ENCODE measurements around the gene AKIP1. TPM values are rescaled to one million over a fixed set of nuclear protein-coding genes. Genes with fewer than 3 reads are reported as not detected.
A peak's percentile ranks its signal among the peaks of the same experiment; 100 is the strongest.
"Not testable (repeated sequence)": the region's sequence is repeated elsewhere in the genome, so short reads cannot be mapped to it uniquely, and the experiment has no call there.

Gene AKIP1, protein sequence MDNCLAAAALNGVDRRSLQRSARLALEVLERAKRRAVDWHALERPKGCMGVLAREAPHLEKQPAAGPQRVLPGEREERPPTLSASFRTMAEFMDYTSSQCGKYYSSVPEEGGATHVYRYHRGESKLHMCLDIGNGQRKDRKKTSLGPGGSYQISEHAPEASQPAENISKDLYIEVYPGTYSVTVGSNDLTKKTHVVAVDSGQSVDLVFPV
- 64.6 and 129 TPM in 2 replicates for total RNA-seq (2014; rRNA removed; shearing (Covaris generic); ENCODE audit: low replicate concordance)

DNA sequence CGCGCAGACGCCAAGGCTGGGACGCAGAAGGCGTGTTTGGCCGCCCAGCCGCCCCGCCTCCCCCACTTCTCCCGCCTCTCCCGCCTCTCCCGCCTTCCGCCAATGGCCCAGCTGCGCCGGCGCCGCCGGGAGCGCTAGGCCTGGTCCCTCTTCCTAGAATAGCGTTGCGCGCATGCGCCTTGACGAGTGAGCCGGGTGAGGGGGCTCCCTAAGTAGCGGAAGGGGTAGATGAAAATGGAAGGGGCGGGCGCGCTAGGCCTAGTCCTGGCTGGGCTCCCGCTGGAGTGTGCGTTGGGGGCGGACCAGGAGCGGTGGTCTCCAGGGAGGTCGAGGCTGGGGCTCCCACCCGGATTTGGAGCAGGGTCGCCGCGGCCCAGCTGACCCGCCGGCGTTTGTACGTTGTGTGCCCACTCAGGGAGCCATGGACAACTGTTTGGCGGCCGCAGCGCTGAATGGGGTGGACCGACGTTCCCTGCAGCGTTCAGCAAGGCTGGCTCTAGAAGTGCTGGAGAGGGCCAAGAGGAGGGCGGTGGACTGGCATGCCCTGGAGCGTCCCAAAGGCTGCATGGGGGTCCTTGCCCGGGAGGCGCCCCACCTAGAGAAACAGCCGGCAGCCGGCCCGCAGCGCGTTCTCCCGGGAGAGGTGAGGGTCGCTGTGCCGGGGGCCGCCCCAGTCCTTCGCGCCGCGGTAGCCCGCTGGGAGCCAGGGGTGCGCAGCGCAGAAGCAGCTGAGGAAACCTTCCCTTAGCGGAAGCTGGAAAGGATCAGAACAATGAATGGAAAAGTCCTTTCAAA, at the start of gene AKIP1:
Gene AKIP1, plus strand, starts transcription at position 161 of the 795 bp plus-strand sequence. Its CDS starts 261 bp downstream, at position 422.
- Histone ChIP-seq H3K4me3 (peak within 1 kb of the TSS; percentile 73), H3K27me3 (no peaks in the 10 kb centered on the region)
- DNase-seq: peak; percentile 96

DNA sequence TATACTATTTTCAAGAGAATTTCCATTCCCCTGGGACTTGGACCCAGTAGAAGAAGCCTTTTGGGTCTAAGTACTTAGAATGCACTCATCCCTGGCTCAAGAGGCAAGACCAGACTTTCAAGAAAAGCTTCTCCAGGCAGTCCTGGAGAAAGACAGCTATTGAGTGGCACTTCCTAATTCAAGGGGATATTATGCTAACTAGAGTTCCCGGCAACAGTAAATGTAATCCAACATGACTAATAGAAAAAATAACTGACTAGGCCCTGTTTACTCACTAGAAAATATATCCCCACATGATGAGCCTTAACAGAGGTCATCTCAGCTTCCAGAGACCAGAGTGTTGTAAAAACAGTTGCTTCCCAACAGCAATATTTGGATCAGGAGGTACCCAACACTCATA, 47.2 kb upstream of the AKIP1 start:
- DNase-seq: no peak
- Histone ChIP-seq H3K4me3 (no peak overlapping the region), H3K36me3 (no peaks in the 10 kb centered on the region), H3K9me3 (no peaks in the 10 kb centered on the region), H3K27me3 (no peaks in the 10 kb centered on the region)

More for the DNA sequence above, at the start of gene AKIP1:
- peaks cover 22% of the 10 kb centered on the region for H3K36me3 ChIP-seq
- no peaks in the 10 kb centered on the region for H3K9me3 ChIP-seq

DNA sequence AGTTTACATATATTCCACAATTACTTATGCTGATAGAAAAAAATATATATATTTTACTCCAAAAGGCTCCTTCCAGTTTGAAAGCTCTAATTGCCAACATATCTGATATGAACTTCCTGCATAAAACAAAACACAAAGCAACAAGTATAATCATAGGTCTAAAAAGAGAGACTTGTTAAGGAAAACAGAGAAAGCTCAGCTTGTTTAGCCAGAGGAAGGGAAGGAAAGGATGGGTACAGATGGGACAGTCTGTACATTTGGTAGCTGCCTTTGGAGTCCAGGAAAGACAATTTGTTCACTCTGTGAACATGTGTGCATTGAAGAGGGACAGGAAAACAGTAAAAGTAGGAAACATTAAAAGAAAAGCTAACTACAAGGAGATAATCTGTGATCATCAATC, 45.7 kb upstream of the AKIP1 start:
- no peaks in the 10 kb centered on the region for H3K36me3 ChIP-seq
- no peaks in the 10 kb centered on the region for H3K27me3 ChIP-seq
- no peak overlapping the region for H3K4me3 ChIP-seq
- no peak for DNase-seq
- H3K9me3 ChIP-seq: no peaks in the 10 kb centered on the region

DNA sequence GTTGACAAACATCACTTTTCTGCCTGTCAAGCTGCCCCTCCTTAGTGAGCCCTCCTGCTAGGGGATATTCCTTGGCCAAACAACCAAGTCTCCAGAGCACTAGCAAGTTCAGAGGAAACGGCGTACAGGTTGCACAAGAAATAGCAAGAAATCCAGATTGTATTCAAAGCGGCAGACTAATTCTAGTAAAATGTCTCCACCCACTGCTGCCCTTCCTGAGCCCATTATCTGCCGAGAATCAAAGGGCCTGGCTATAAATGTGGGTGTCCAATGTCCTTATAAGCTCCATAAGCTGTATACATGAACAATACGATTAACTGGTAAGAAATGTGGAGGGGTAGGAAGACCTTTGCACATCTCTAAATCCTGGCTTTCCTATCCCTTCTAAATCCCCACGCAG, 44.0 kb upstream of the AKIP1 start:
- H3K27me3 ChIP-seq: no peaks in the 10 kb centered on the region
- no peaks in the 10 kb centered on the region for H3K9me3 ChIP-seq
- H3K4me3 ChIP-seq: no peak overlapping the region
- no peaks in the 10 kb centered on the region for H3K36me3 ChIP-seq
- DNase-seq: no peak

DNA sequence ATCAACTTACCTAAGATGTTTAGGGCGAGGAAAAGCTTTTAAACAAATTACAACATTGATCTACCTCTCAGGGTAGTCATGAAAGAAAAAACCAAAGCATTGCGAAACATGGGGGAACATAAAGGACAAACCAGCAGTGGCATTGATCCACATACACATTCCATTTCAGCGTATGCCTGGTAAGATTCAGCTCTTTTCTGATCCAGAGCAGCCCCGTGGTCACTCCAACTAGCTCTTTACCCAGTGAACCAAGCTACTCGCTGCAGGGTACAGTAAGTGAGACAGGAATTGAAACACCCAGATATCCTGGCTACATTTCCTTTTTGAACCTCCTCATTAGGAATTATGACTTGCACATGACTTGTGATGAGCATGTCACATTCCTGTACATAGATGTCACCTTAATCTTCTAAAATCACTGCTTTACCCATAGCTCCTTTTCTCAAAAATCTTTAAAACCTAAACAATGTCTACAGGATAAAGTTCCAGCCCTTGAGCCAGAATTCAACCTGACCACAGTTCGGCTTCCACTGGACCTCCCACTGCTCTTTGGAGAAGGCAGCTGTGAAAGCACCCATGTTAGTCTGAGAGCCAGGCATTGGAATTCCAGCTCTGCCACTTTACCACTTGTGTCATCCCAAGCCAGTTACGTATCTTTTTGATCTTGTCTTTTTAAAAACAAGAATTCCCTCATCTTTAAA, 42.9 kb upstream of the AKIP1 start:
- peak; percentile 31 for DNase-seq
- no peaks in the 10 kb centered on the region for H3K27me3 ChIP-seq
- H3K4me3 ChIP-seq: no peak overlapping the region
- no peaks in the 10 kb centered on the region for H3K36me3 ChIP-seq
- H3K9me3 ChIP-seq: no peaks in the 10 kb centered on the region

DNA sequence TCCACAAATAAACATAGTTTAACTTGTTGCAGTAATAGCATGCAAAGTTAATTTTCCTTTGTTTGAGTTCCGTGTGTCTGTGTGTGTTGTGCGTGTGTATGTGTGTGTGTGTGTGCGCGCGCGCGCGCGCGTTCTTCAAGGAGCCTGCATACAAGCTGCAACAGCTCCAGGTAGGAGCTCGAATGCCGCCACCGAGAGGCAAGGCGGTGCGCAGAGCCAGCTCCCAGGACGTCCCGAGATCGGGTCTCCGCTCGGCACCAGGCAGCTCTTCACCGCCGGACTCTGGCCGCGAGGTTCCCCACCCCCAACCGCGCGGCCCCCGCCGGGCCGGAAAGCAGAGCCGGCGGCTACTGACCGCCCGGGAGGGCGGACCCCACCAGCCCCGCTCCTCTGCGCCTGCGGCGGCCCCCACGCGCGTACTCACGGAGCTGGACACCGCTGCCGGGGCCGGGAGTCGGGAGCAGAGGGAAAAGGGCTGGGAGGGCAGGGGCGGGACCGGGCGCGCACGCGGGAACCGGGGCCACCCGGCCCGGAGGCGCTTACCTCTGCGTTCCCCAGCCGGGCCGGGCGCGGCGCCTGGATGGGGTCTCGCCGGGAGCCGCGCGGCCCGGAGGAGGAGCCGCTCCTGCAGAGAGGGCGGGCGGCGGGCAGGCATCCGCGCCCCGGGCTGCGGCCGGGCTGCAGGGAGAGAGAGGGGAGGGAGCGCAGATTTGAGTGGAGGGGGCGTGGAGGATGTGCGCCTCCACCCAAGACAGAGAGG, 40.4 kb upstream of the AKIP1 start:
- H3K36me3 ChIP-seq: no peaks in the 10 kb centered on the region
- peak; percentile 68 for DNase-seq
- no peaks in the 10 kb centered on the region for H3K27me3 ChIP-seq
- H3K9me3 ChIP-seq: no peaks in the 10 kb centered on the region
- peak overlapping the region; percentile 83 for H3K4me3 ChIP-seq

DNA sequence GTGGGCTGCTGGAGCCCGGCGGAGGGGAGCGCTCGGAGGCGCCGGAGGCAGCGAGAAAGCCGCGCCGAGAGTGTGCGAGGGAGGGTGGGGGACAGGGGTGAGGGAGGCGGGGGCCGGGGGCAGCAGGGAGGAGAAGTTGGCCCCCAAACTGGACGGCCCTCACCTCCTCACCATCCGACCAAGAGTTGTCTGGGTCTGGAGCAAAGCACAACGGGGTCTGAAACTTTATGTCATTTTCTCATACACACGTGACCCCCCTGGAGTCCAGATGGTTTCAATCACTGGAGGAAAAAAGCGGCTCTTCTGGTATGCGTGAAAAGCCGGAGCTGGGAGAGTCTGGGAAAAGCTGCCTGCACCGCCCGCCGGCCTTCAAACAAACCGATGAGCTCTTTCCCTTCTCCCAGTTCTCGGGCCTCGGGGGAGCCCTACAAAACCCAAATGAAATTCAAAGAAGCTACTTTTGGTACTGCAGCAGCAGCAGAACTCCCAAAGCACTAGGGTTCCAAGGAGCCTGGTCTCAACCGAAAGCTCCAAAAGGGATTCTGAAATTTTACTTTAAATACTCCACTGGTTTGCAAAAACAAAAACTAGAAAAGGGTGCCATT, 39.7 kb upstream of the AKIP1 start:
- peak; percentile 80 for DNase-seq
- Histone ChIP-seq H3K27me3 (no peaks in the 10 kb centered on the region), H3K4me3 (peak overlapping the region; percentile 83), H3K36me3 (no peaks in the 10 kb centered on the region), H3K9me3 (no peaks in the 10 kb centered on the region)

DNA sequence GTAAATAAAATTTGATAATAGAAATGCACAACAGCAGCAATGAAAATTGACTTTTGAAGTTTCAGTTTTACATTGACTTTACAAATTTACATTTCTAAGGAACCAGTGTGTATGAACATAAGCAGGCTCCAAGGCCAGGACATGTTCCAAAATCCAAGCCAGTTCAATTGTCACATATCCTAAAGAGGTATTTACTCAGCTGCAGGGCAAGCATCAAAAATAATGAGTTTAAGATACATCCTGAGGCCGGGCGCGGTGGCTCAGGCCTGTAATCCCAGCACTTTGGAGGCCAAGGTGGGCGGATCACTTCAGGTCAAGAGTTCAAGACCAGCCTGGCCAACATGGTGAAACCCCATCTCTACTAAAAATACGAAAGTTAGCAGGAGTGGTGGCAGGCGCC, 39.0 kb upstream of the AKIP1 start:
- Histone ChIP-seq H3K27me3 (no peaks in the 10 kb centered on the region), H3K4me3 (no peak overlapping the region; the same call in 1 of the 2 replicates), H3K36me3 (no peaks in the 10 kb centered on the region), H3K9me3 (no peaks in the 10 kb centered on the region)
- no peak for DNase-seq

DNA sequence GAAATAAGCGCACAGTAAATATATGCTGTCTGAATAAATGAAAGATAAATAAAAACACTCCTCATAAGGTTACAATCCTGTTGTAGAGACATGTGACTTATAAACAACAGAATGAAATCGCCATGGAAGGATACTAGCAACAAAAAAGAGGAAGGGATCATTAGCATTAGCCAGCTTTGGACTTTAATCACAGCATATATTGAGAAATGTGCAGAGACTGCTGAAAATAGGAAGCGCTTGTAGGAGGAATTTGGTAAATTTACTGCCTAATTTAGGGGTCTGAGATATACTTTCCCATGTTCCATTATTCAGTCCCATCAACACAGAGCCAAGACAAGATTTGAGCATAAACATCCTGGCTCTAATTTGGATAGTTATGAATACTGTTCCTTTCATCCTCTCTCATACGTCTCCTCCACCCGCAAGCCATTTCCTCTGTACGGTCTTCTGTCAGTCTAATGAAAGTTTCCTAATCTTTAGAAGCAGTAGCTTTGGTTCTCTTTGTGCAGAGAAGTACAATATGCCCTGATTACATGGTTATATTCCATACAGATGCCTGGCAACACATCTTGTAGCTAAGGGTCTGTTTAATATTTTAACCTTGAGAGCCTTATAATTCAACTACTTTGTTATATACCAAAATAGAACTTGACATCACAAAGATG, 37.1 kb upstream of the AKIP1 start:
- H3K4me3 ChIP-seq: no peak overlapping the region
- H3K9me3 ChIP-seq: no peaks in the 10 kb centered on the region
- DNase-seq: no peak
- no peaks in the 10 kb centered on the region for H3K27me3 ChIP-seq
- H3K36me3 ChIP-seq: no peaks in the 10 kb centered on the region

DNA sequence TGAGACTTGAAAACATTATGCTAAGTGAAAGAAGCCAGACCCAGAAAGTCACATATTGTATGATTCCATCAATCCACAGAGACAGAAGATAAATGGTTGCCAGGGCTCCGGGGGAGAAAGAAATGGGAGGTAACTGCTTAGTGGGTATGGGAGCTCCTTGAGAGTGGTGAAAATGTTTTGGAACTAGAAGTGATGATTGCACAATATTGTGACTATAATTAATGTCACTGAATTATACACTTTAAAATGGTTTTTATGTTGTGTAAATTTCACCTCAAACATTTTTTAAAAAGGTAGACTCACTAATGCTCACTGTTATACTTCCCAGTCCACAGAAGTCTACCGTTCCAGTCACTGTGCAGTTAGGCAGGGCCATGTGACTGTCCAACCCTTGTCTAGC, 32.2 kb upstream of the AKIP1 start:
- Histone ChIP-seq H3K27me3 (no peaks in the 10 kb centered on the region), H3K9me3 (no peaks in the 10 kb centered on the region), H3K36me3 (no peaks in the 10 kb centered on the region), H3K4me3 (no peak overlapping the region)
- DNase-seq: no peak

DNA sequence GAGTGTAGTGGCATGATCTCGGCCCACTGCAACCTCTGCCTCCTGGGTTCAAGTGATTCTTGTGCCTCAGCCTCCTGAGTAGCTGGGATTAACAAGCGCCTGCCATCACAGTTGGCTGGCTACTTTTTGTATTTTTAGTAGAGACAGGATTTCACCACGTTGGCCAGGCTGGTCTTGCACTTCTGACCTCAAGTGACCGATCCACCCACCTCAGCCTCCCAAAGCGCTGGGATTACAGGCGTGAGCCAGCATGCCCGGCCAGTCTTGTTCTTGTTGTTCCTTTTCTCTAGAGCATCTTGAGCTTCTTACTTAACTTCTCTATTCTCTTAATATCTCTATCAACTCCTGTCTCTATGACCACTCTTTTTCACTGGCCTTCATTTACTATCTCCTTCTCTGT, 29.4 kb upstream of the AKIP1 start:
- H3K27me3 ChIP-seq, H3K9me3 ChIP-seq, DNase-seq, H3K36me3 ChIP-seq, H3K4me3 ChIP-seq: not testable (repeated sequence)

DNA sequence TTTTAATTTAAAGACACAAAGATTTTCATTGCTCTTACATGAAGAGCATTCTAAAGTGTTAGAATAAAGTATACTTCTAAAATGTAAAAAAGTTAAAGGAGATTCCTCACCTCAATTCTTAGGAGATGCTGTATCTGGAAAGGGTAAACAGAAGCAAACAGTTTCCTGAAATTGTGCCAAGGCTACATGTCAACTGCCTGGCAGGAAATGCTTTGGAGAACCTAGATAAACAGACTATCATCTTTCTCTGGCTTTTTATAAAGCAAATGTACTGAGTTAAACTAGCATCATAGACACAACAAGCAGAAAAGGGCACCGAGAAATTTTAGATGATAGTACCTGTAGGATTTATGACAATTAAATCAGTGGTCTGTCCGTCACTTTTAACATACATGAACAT, 24.7 kb upstream of the AKIP1 start:
- no peaks in the 10 kb centered on the region for H3K36me3 ChIP-seq
- H3K4me3 ChIP-seq: no peak overlapping the region
- DNase-seq: no peak
- H3K9me3 ChIP-seq: no peaks in the 10 kb centered on the region; the same call in none of the 2 replicates
- no peaks in the 10 kb centered on the region for H3K27me3 ChIP-seq

DNA sequence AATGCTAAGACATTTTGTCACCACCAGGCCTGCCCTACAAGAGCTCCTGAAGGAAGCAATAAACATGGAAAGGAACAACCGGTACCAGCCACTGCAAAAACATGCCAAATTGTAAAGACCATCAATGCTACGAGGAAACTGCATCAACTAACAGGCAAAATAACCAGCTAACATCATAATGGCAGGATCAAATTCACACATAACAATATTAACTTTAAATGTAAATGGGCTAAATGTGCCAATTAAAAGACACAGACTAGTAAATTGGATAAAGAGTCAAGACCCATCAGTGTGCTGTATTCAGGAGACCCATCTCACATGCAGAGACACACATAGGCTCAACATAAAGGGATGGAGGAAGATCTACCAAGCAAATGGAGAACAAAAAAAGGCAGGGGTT, 19.8 kb upstream of the AKIP1 start:
- not testable (repeated sequence) for H3K27me3 ChIP-seq, DNase-seq, H3K9me3 ChIP-seq, H3K4me3 ChIP-seq, H3K36me3 ChIP-seq

DNA sequence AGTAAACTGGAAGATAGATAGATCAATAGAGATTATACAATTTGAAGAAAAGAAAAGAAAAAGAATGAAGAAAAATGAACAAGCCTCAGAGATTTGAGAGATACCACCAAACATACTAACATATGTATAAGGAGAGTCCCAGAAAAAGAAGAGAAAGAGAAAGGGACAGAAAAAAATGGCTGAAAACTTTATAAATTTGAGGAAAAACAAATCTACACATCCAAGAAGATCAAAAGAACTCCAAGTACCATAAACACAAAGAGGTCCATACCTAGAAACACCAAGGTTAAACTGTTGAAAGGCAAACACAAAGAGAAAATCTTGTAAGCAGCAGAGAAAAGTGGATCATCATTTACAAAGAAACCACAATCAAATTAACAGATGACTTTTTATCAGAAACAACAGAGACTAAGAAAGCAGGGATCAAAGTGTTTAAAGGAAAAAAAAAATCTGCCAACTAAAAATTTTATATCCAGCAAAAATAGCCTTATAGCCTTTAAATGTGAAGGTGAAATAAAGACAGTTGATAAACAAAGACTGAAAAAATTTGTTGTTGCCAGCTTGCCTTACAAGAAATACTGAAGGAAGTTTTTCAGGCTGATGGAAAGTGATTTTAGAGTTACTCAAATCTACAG, 11.8 kb upstream of the AKIP1 start:
- Histone ChIP-seq H3K9me3 (peaks cover 18% of the 10 kb centered on the region), H3K27me3 (no peaks in the 10 kb centered on the region), H3K4me3 (no peak overlapping the region), H3K36me3 (no peaks in the 10 kb centered on the region)
- DNase-seq: no peak

DNA sequence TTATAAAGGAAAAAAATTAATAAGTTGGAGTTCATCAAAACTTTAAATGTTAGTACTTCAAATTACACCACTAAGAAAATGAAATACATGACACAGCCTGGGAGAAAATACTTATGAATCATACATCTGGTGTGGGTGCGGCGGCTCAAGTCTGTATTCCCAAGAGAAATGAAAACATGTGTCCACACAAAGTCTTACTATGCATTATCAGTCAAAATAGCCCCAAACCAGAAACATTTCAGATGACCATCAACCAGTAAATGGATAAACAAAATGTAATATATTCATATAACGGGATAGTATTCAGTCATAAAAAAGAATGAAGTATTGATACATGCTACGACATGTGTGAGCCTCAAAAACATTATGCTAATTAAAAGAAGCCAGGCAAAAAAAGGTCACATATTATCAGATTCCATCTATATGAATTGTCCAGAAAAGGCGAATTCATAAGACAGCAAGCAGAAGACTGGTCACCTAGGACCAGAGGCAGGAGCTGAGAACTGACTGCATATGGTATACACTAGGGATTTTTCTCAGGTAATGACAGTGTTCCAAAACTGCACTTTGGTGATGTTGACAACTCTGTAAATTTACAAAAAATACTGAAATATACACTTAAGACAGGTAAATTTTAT, 5.3 kb upstream of the AKIP1 start:
- Histone ChIP-seq H3K36me3 (no peaks in the 10 kb centered on the region), H3K4me3 (no peak overlapping the region), H3K9me3 (no peaks in the 10 kb centered on the region), H3K27me3 (no peaks in the 10 kb centered on the region)
- peak; percentile 25 for DNase-seq
